HG03139 (cell line): ENCODE measurements around the gene SUPT4H1.
A peak's percentile ranks its signal among the peaks of the same experiment; 100 is the strongest.

Source experiments
- ATAC-seq: cut with Tn5 transposase; IDR thresholded peaks from one replicate; pipeline ENCODE4 v1.9.1; 2021; ENCODE audit not compliant: unreplicated experiment

The SUPT4H1 gene

DNA sequence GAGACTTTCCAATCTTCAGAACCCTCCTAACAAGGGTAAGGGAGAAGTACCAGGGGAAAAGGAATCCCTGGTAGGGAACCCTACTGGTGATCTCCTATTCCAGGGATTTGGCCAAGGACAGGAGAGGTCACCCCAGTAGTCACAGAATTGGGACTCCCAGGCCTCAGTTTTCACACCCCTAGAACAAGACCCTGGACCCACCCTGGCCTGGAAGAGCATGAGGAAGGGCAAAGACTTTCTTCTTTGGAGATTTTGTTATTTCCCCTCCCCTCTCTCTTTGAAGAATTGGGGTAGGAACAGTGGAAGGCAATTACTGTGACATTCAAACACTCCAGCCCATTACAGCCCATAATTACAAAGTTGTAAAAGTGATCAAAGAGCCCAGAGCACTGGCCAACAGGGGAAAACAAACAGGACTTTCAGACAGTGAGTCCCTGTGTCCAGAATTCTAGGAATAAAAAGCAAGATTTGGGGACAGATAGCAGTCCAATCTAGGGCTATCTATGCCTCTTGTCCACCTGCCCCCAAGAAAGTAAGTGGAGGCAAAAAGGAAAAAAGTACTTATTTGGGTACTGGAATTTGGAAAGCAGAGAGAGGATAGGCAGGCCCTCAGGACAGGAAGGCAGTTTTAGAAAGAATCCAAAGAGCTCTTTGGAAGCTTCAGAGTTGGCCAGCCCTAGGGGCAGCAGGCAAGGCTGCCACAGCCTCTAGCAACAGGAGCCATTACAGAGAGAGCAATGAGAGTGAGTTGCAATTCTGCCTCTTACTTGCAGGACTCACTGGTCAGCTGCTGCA, 13.4 kb upstream of the SUPT4H1 start:
- ATAC-seq: no peak

GRCh38 chr17:58364270-58364942, 12.4 kb upstream of the SUPT4H1 start:
- ATAC-seq: no peak

DNA sequence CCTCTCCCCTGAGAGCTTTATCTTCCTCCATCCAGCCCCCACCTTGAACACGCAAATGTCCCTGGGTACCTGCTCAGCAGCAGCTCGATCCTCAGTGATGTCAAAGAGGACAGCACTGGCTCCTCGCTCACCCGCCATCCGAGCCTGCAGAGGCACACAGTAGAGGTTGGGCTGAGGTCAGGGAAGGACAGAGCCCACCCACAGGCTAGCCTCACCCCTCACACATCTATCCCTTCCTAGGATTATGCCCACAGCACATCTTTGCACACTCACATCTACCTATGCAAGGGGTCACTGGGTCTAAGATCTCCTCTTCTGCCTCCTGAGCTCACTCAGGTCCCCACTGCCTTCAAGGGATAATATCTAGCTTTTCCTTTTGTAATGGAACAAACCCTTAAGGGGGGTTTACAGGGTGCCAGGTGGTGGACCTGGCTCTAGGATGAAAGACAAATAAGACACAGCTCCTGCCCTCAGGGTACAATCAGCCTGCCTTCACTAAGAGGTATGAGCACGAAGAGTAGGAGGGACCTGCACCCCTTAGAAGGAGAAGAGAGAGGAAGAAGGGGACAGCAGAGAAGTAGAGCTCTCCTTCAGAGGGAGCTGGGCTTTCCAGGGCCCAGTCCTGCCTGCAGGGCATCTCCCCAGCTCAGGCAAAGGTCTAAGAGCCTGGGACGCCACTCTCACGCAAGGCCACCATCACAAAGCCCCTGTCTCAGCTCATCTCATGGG, 11.6 kb upstream of the SUPT4H1 start:
- ATAC-seq: no peak

DNA sequence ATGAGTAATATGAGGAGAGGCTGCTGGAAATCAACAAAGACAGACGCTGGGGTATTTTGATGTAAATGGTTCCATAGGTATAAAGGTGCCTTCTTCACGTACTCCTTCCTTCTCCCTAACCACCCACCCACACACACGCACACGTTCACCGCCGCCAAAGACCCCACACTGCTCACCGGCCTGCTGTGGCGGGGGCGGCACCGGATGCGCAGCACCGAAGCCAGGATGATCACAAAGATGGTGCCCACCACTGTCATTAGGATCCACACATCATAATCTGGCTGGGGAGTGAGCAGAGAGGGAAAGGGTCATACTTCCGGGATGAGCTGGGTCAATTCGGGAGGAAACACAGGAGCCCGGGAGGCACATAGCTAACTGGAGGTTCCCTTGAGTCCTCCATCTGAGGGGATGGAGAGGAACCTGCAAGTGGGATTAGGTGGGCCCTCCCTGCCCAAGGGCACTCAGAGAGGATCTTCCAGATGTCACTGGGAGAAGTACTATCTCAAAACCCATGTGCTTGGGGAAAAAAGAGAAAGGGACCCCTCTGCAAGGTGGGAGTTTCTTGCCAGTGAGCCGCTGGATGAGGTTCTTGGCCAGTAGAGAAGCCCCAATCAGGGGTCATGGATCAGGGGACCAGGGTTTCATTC, 10.5 kb upstream of the SUPT4H1 start:
- no peak for ATAC-seq

- no peak for ATAC-seq
Observed at GRCh38 chr17:58360296-58361063, 8.5 kb upstream of the SUPT4H1 start.

- ATAC-seq: no peak
Observed at GRCh38 chr17:58358408-58359172, 6.6 kb upstream of the SUPT4H1 start.

DNA sequence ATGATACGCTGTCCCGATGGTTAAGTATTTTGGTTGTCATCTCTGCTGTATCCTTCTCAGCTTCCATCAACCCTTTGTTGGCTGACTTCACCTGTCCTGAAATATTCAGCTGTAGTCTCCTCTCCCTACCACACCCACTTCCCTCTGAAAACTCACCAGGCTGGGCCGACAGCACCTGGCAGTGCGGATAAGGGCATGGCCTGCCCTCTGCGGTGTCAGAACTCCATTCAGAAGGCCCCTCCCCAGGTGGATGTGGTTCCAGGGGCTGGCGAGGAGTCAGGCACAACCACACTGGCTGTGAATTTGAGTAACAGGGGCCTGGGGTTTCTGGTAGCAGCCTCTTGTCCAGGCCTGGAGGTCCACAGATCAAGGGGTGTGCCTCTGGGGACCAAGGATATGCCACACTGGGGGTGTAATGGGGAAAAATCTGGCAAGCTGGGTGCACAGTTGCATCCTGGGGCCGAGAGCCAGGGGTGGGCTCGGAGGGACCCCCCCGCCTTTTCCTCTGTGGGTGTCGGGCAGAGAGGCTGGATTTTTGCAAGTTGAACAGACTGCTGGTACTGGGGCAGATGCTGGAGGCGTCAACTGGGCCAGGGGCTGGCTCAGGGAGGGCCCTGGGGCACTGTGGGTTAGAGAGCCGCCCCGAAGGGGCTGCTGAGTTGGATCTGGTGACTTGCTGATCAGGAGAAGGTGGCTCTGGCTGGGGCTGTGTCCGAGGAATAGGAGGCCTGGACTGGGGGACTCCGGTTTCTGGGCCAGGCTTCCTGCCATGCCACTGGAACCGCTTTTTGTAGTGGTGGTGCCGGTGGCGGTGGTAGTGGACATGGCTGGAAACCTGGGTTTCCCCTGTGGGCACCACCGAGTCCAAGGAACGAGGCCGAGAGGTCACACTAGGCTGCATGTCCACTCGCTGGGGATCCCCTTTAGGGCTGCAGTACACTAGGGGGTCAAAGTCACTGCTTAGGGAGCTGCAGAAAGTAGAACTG, 5.6 kb upstream of the SUPT4H1 start:
- ATAC-seq: no peak

- ATAC-seq: no peak
Observed at GRCh38 chr17:58356231-58356630, 4.2 kb upstream of the SUPT4H1 start.

DNA sequence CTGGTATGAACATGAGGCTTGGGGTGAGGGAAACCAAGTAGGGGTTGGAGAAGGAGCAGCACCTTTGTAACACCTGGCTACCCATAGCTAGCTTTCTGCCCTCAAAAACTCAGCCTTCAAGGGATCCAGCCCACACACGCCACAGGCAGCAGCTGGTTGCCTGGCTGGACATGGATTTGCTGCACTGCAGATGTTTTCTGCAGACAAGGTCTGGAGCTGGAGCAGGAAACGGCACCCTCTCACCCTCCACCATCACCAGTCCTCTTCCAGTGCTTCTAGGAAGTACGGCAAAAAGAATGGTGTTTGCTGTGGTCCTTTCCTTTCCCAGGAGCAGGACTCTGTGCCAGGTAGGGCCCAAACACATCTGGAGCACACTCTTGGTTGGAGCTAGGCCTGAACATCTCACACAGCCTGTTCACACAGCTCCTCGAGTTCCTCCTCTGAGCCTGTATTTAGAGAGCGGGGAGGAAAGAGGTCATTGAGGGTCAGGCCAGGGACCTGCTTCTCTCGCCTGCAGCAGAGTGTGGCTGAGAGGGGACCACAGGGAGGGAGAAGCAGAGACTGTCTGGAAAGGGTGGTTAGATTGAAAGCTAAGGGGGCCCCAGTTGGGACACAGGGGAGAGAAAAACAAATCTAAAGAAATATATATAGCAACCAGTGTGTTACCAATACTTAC, 2.7 kb upstream of the SUPT4H1 start:
- ATAC-seq: no peak

- no peak for ATAC-seq
Observed at GRCh38 chr17:58353389-58353825, 1.4 kb upstream of the SUPT4H1 start.

GRCh38 chr17:58352596-58353388, 791 bp upstream of the SUPT4H1 start:
- ATAC-seq: no peak

GRCh38 chr17:58351182-58351581, 819 bp downstream of the SUPT4H1 start:
- ATAC-seq: no peak

GRCh38 chr17:58348038-58348437, 4.0 kb downstream of the SUPT4H1 start:
- ATAC-seq: no peak

- no peak for ATAC-seq
Observed at GRCh38 chr17:58345500-58345899, 6.5 kb downstream of the SUPT4H1 start.

GRCh38 chr17:58344791-58345157, 7.2 kb downstream of the SUPT4H1 start:
- ATAC-seq: peak; percentile 40

- ATAC-seq: peak; percentile 74
Observed at GRCh38 chr17:58344047-58344790, 7.8 kb downstream of the SUPT4H1 start.

DNA sequence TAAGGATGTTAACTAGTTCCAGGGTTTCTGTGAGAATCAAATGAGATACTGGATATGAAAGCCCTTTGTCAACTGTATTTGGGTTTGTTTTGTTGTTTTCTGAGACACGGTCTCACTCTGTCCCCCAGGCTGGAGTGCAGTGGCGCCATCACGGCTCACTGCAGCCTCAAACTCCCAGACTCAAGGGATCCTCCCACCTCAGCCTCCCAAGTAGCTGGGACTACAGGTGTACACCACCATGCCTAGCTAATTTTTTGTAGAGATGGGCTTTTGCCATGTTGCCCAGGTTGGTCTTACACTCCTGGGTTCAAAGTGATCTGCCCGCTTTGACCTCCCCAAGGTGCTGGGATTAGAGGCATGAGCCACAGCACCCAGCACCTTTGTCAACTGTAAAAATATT, 8.9 kb downstream of the SUPT4H1 start:
- no peak for ATAC-seq
